GM19372 (cell line): Measurements from ENCODE around the gene DAPP1.
"Not testable (repeated sequence)": the region's sequence is repeated elsewhere in the genome, so short reads cannot be mapped to it uniquely, and the experiment has no call there.

ENCODE experiments used
- ATAC-seq: cut with Tn5 transposase; IDR thresholded peaks from one replicate; pipeline ENCODE4 v1.9.1; 2021; ENCODE audit warnings: mild to moderate bottlenecking, low read depth, moderate library complexity; ENCODE audit not compliant: unreplicated experiment

DAPP1 gene

GRCh38 chr4:99816545-99817308, at the start of gene DAPP1:
Gene DAPP1 (plus strand): TSS chr4:99816827. CDS start chr4:99816914, 87 bp downstream.
- ATAC-seq, result peak; percentile 94

- not testable (repeated sequence) for ATAC-seq
Observed at GRCh38 chr4:99770842-99771241, 45.8 kb upstream of the DAPP1 start.

GRCh38 chr4:99783940-99784339, 32.7 kb upstream of the DAPP1 start:
- ATAC-seq, result no peak

GRCh38 chr4:99784842-99785241, 31.8 kb upstream of the DAPP1 start:
- ATAC-seq, result no peak

- ATAC-seq, result no peak
Observed at GRCh38 chr4:99790796-99791617, 25.6 kb upstream of the DAPP1 start.

- no peak for ATAC-seq
Observed at GRCh38 chr4:99800332-99801004, 16.2 kb upstream of the DAPP1 start.

- no peak for ATAC-seq
Observed at GRCh38 chr4:99801005-99801699, 15.5 kb upstream of the DAPP1 start.

- ATAC-seq, result no peak
Observed at GRCh38 chr4:99803566-99804101, 13.0 kb upstream of the DAPP1 start.

GRCh38 chr4:99806545-99806944, 10.1 kb upstream of the DAPP1 start:
- ATAC-seq, result no peak

GRCh38 chr4:99807666-99808065, 9.0 kb upstream of the DAPP1 start:
- ATAC-seq, result no peak

GRCh38 chr4:99808260-99808857, 8.3 kb upstream of the DAPP1 start:
- peak; percentile 88 for ATAC-seq

- ATAC-seq, result no peak
Observed at GRCh38 chr4:99809326-99809725, 7.3 kb upstream of the DAPP1 start.

- no peak for ATAC-seq
Observed at GRCh38 chr4:99810536-99810935, 6.1 kb upstream of the DAPP1 start.

GRCh38 chr4:99811117-99811516, 5.5 kb upstream of the DAPP1 start:
- no peak for ATAC-seq

GRCh38 chr4:99811850-99812249, 4.8 kb upstream of the DAPP1 start:
- no peak for ATAC-seq

- ATAC-seq, result no peak
Observed at GRCh38 chr4:99815597-99816011, 1.0 kb upstream of the DAPP1 start.

- peak; percentile 14 for ATAC-seq
Observed at GRCh38 chr4:99817309-99817890, 773 bp downstream of the DAPP1 start.

- ATAC-seq, result no peak
Observed at GRCh38 chr4:99818661-99819060, 2.0 kb downstream of the DAPP1 start.

- peak; percentile 71 for ATAC-seq
Observed at GRCh38 chr4:99821918-99822503, 5.4 kb downstream of the DAPP1 start.
